HG03103 (cell line): Measurements from ENCODE around the gene SLC25A42.
"Not testable (repeated sequence)": the region's sequence is repeated elsewhere in the genome, so short reads cannot be mapped to it uniquely, and the experiment has no call there.

Experiments
- ATAC-seq: cut with Tn5 transposase; IDR thresholded peaks from one replicate; pipeline ENCODE4 v1.9.1; 2021; ENCODE audit warnings: low read depth; ENCODE audit not compliant: unreplicated experiment

Gene SLC25A42

DNA sequence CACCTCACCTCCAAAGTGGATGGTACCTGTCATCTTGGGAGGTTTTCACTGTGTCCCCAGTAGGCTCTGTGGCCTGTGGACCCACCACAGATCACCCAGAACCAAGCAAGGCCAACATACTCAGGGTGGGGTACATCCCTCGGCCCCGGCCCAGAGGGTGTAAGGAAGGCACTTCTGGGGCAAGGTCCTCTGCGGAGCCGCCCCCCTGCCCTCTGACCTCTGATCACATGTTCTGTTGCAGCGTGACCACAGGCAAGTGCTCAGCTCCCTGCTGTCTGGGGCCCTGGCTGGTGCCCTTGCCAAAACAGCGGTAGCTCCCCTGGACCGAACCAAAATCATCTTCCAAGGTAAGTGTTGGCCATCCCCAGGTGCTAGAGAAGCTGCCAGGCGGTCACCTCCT lies 37.7 kb downstream of the SLC25A42 start:
- ATAC-seq: no peak

DNA sequence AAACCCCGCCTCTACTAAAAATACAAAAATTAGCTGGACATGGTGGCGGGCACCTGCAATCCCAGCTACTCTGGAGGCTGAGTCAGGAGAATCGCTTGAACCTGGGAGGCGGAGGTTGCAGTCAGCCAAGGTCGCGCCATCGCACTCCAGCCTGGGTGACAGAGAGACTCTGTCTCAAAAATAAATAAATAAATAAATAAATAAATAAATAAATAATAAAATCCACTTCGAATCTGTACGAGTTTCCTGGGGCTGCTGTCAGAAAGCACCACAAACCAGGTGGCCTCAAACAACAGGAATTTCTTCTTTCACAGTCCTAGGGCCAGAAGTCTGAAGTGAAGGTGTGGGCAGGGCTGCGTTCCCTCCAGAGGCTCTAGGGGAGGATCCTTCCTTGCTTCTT lies 38.8 kb downstream of the SLC25A42 start:
- not testable (repeated sequence) for ATAC-seq

DNA sequence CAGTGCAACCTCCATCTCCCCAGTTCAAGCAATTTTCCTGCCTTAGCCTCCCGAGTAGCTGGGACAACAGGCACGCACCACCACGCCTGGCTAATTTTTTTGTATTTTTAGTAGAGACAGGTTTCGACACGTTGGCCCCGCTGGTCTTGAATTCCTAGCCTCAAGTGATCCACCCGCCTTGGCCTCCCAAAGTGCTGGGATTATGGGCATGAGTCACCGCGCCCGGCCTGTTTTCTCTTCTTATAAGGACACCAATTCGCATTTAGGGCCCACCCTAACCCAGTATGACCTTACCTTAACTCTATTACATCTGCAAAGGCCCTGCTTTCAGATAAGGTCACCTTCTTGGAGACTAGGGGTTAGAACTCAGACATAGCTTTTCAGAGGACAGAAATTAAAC lies 39.4 kb downstream of the SLC25A42 start:
- ATAC-seq: no peak

DNA sequence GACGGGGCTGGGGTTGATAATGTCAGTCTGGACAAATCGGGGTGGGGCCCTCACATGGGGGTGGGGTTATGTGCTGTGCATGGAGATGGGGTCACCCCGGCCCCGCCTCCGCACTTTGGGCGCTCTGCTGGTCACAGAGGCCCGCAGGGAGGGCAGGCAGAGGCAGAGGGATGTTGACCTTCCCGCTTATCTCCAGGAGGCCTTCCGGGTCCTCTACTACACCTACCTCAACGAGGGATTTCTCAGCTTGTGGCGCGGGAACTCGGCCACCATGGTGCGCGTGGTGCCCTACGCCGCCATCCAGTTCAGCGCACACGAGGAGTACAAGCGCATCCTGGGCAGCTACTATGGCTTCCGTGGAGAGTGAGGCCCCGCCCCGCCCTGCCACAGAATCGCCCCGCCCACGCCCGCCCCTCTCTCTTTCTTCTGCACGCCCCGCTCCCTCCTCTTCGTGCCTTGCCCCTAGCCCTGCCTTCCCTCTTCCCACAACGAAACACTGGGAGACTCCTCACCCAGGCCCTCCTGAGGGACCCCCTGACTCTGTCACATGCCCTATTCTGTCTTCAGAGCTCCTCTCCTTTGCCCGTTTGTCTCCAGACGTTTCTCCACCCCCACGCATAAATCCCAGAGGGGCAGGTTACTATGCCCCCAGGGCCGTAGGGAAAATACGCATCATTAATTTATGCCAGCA lies 41.7 kb downstream of the SLC25A42 start:
- no peak for ATAC-seq

DNA sequence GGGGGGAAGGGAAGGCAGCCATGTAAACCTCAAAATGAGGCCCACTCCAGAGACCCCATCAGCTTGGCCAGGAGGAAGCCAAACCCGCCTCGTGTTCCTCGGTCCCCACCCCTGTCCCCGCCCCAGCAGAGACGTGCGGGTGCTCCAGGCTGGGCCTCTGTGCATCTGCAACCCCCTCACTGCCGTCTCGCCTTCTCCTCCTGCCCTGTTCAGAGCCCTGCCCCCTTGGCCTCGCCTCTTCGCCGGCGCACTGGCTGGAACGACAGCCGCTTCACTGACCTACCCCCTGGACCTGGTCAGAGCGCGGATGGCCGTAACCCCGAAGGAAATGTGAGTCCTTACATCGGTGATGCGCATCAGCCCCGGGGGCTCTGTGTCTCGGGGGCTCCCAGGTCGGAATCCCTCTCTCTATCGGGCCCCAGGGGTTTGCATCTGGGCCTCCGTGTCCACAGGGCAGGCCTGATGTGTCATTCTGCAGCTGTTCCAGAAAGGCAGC lies 42.3 kb downstream of the SLC25A42 start:
- ATAC-seq: no peak

DNA sequence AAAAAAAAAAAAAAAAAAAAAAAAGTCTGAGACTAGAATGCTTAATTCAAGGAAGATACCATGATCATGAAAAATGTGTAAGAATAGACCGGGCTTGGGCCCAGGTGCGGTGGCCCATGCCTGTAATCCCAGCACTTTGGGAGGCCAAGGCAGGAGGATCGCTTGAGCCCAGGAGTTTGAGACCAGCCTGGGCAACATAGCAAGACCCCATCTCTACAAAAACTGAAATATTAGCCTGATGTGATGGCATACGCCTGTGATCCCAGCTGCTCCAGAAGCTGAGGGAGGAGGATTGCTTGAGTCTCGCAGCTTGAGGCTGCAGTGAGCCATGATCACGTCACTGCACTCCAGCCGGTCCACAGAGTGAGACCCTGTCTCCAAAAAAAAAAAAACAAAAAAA lies 43.1 kb downstream of the SLC25A42 start:
- ATAC-seq: not testable (repeated sequence)

DNA sequence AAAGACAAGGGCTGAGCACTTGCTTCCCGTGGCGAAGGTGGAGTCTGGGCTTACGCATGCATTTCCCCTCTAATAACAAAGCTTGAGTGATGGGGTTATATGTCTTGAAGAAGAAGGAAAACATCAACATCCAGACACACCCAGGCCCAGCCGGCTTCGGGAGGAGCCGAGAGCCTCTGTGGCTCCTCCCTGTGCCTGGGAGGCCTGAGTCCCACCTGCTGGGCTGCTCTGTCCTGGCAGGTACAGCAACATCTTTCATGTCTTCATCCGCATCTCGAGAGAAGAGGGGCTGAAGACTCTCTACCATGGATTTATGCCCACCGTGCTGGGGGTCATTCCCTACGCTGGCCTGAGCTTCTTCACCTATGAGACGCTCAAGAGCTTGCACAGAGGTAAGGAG lies 43.9 kb downstream of the SLC25A42 start:
- ATAC-seq: no peak

DNA sequence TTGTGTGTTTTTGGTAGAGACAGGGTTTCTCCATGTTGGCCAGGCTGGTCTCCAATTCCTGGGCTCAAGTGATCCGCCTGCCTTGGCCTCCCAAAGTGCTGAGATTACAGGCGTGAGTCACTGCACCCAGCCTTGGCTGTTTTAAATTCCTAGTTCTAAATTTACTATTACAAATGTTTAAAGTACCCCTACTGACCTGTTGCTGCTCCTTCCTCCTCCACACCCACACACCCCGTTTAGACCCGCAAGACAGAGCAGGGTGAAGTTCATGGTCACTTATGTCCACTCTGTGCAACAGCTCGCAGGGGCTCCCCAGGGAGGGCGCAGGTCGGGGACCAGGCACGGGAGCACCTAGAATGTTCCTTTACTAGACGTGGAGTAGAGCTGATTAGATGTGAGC lies 45.8 kb downstream of the SLC25A42 start:
- ATAC-seq: no peak

DNA sequence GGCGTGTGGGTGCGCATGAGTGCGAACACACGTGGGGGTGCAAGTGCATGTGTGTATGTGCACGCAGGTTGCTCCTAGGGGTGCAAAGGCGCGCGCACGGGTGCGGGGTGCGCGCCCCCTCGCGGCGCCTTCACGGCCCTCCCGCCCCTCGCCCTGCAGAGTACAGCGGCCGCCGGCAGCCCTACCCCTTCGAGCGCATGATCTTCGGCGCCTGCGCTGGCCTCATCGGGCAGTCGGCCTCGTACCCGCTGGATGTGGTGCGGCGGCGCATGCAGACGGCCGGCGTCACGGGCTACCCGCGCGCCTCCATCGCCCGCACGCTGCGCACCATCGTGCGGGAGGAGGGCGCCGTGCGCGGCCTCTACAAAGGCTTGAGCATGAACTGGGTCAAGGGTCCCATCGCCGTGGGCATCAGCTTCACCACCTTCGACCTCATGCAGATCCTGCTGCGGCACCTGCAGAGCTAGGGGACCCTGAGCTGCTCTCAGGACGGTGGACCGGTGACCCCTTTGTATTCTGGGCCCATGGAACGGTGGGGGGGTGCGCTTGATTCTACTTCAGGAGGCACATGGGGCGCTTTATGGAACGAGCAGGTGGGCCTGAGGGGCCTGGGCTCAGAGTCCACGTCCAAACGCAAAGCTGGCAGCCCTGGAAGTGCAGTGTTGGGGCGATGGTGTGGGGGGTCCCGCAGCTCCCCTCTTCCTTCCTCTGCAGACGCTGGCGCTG lies 46.8 kb downstream of the SLC25A42 start:
- ATAC-seq: no peak

DNA sequence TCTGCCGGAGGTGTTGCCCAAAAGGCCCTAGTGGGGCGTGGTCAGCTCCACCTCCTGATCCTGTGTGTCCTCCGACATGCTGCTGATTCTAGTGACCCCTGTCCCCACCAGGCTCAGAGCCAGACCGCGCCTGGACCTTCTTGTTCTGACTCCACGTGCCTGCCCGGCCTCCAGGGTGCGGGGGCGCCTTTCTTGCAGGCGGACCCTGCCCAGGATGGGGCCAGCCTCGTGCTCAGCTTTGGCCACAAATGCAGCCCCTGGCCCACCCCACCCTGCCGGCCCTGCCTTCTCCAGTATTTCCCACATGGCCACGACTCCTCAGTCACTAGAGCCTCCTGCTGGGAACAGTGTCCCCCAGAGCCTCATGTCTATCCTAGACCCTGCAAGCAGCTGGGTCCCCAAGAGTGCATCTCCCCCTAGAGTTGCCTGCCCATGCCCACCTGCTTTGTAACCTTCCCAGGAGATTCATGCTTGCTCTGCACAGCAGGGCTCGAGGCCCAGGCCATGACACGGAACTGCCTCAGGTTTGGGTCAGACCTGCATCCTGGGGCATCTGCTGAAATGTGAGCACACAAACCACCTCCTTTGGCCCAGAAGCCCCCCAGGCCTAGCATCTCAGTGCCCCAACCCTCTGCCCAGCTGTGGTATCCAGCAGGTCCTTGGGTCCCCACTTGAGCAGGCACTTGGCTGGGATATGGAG lies 47.5 kb downstream of the SLC25A42 start:
- ATAC-seq: no peak

DNA sequence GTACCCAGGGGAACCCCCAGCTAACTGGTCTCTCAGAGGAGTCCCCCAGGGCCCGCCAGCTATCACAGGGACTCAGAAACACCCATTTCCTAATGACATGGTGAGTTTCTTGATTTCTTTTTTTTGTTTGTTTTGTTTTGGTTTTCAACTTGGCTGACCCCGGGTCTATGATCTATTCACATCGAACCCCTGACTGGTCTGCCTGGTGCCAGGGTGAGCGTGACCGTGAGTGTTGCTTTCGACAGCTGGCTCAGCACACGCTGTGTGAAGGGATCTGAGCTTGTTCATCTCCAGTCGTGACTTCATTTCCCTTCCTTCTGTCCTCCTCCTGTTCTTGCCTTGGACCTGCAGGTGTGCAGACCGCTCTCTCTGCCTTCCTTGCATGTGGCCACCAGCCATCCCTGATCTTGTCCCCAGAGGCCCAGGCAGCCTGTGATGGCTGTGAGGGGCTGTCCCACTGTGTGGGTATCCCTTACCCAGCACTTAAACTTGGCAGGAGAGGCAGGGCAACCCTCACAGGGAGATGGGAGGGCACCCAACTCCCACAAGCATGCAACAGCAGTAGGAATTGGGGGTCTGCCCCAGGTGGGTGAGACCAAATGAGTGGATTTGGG lies 48.3 kb downstream of the SLC25A42 start:
- ATAC-seq: no peak

DNA sequence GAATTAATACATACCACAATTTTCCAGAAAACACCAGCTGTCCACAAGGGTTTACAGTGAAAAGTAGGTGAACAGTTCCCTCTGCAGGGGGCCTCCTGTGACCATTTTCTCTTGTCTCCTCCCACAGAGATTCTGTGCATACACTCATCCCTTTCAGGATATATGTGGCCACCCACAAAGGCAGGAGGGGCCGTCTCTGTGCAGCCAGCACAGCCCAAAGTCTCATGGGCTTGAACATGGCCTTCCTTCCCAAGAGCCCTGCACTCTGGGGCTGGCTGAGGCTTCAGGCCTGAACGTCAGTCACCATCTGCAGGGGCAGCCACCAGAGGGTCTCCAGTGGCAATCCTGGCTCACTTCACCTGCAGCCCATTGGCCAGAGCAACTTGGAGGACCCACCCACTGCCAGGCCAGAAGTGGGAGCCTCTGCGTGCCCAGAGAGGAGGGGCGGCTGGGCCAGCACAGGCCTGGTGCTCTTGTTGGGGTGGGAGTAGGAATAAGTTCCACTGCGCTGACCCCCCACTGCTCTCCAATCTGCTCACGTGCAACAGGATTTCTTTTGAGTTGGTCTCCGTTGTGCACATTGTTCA lies 49.3 kb downstream of the SLC25A42 start:
- ATAC-seq: no peak

DNA sequence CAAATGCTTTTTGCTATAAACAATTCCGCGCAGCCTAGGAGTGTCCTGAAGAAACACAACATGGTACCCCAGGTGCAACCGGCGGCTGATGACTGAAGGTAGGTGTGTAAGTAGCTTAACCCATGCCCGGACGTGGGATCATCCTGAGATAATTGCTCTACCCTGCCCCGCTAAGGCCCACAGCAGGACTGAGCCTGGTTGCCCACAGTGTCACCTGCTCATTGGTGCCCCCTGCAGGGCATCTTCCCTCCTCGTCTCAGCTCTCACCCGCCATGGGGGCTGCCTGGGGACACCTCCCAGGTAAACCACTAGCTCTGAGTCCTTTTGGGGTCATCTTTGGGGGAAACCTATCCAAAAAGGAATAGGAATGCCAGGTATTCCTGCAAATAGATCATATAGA lies 52.2 kb downstream of the SLC25A42 start:
- no peak for ATAC-seq

DNA sequence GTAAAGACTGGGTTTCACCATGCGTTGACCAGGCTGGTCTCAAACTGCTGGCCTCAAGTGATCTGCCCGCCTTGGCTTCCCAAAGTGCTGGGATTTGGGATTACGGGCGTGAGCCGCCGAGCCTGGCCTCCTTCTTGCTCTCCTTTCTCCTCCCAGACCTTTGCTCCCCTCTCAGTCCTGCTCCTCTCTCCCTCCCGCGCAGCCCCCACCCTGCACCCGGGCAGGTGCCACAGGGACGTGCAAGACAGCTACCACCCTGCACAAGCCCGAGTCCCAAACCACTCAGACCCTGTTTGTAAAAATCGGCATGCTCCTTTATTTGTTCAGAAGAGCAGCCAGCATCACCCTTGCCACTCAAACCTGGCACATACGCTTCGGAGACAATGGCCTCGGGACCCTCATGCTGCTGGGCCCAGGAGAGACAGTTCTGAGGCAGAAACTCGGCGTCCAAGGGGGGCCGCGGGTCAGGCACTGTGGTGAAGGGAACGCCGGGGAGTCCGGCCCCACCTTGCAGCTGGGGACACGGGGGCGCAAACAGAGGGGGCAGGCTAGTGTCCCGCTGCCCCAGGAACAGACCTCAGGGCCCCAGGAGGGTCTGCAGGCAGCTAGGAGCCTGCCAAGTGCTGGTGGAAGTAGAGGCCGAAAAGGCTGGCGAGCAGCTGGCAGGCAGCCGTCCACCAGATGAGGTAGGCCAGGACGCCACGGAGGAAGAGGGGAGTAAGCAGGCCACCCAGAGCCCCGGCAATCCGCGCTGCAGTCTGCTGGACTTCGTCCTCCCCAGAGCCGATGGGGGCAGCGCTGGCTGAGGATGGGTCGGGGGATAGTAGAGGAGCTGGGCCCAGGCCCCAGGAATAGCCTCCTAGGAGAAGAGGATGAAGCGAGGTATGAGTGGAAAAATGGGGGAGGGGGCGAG lies 55.8 kb downstream of the SLC25A42 start:
- ATAC-seq: no peak

DNA sequence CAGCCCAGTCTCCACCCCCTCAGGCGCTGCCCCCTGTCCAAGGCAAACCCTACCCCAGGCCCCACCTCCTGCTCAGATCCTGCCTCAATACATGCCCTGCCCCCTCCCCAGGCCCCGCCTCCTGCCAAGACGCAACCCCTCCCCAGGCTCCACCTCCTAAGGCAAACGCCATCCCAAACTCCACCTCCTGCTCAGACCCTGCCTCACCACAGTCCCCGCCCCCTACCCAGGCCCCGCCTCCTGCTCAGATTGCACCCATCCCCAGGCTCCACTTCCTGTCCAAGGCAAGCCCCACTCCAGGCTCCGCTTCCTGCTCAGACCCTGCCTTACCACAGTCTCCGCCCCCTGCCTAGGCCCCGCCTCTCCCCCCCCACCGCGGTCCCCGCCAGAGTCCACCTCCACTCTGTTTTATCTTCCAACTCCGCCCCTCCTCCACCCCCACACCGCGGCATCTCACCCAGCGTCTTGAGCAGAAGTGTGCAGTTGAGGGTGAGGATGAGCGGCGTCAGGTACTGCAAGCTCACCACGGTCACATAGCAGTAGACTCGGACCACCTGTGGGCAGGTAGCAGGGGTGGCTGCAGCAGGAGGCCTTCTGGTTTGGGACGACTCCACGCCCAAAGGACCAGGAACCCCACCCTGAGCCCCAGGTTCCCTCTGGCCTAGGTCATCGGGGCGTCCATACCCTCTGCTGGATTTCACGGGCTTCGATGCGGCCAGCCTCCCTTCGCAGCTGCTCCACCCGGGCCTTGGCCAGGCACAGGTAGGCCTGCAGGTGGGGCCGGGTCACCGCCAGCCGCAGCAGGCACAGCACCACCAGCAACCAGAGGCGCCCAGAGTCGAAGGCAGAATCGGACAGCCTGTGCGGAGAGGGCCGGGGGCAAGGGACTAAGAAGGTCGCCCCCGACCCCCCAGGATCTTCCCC lies 56.8 kb downstream of the SLC25A42 start:
- no peak for ATAC-seq

DNA sequence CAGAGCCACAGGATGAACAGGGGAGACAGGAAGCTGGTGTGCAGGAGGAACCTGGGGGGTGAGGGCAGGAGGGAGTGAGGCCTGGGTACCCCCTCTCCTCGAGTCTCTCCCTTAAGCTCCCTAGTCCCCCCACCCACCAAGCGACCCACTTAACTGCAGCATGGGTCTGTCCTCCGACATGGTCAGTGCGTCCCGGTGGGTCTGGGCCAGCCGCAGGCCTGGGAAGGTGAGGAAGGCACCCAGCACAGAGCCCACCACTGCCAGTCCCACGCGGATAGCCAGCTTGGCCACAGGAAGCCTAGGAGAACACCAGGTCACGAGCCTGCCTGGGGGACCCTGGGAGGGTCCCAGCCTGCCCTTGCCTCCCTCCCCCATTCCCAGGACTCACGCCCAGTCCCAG lies 57.6 kb downstream of the SLC25A42 start:
- no peak for ATAC-seq

DNA sequence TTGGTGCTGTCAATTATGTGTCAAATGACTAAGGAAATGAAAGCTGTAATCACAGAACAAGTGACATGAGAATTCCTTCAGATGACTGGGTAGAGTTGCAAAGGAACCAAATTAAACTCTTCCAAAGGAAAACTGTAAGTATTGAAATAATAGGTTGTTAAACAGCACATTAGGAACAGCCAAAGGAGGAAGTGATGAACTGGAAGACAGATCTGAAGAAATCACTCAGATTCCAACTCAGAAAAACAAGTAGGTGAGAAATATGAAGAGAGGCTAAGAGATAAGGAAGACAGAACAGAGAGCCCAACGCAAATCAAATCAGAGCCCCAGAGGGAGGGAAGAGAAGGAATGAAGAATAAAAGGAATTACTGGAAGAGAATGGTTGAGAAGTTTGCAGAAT lies 59.1 kb downstream of the SLC25A42 start:
- no peak for ATAC-seq

DNA sequence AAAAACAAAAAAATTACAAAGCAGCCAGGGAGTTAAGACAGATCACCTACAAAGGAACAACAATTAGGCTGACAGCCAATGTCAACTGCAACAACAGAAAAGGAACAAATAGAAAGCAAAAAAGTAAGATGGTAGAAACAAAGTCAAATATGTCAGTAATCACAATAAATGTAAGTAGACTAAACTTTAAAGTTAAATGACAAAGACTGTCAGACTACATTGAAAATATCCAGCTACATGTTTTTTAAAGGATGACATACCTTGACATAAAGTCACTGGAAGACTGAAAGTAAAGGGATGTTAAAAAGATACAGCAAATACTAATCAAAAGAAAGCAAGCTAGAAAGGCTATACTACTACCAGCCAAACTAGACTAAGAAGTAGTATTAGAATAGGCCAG lies 59.6 kb downstream of the SLC25A42 start:
- ATAC-seq: no peak

DNA sequence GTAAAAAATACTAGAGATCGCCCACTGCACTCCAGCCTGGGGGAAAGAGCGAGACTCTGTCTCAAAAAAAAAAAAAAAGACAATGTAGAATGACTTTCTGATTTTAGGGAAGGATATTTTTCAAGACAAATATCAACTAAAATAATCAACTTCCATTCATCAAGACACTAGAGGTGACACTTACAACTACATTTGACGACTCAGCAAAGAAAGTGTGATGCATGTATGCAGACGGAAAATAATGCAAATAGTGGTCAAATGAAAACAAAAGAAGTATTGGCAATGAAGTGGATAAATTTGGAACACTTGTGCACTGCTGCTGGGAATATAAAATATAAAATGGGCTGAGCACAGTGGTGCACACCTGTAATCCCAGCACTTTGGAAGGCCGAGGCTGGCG lies 62.3 kb downstream of the SLC25A42 start:
- ATAC-seq: no peak
